ENCODE measurements around the gene OSMR. TPM values are rescaled to one million over a fixed set of nuclear protein-coding genes. Genes with fewer than 3 reads are reported as not detected.
A peak's percentile ranks its signal among the peaks of the same experiment; 100 is the strongest.

Gene OSMR
- total and polyA plus RNA-seq, 2 of the 13 experiments (the other 11 are each of a cell fraction or from before 2014, with no cell fraction given): 21.3 to 86.5 TPM

GRCh38 chr5:38871058-38871605 lies 25.3 kb downstream of the OSMR start:
- 100% methylated on average over 2 of the region's 2 CpGs for WGBS (ENCODE audit: low lambda C conversion rate)
- H3K4me1 ChIP-seq (ENCODE audit: insufficient read depth, low read length): no peaks in the 10 kb centered on the region
- intact Hi-C loops (cut with micrococcal nuclease; ENCODE audit: unreplicated experiment) (no loop called here), in situ Hi-C loops (cut with HindIII; ENCODE audit: extremely low pct_ligation_motif_present, low pct_unique_long_range_greater_than_20kb) (no loop called here)
- H3K4me2 ChIP-seq (ENCODE audit: low read depth, low read length): no peak overlapping the region
- no peak overlapping the region for H3K27ac ChIP-seq (ENCODE audit: extremely low read length, insufficient read depth, low read length)
- DNase-seq (ENCODE audit: low spot score): no peak
- H3K36me3 ChIP-seq (replicated peaks in 1 of 2; ENCODE audit: control insufficient read depth in 1 of 2, insufficient read depth in 2 of 2, low read length in 2 of 2): peaks cover 7 to 57% of the 10 kb centered on the region in 2 experiments
- peaks cover 23% of the 10 kb centered on the region for H4K20me1 ChIP-seq (ENCODE audit: insufficient read depth, low read length)
- peaks cover 21% of the 10 kb centered on the region for H3K79me2 ChIP-seq (ENCODE audit: insufficient read depth, low read length)
- H3K27me3 ChIP-seq (ENCODE audit: control insufficient read depth in 1 of 2, insufficient read depth in 2 of 2, low read length in 2 of 2): no peaks in the 10 kb centered on the region
- H3K4me3 ChIP-seq (replicated peaks in 1 of 3; ENCODE audit: insufficient read depth in 1 of 3, low read depth in 2 of 3, low read length in 3 of 3): no peak overlapping the region
- no peak for FAIRE-seq
- no peak overlapping the region for H2AFZ ChIP-seq (ENCODE audit: low read length)
- CTCF ChIA-PET (ENCODE audit: low intra/inter-chr PET ratio, low total read pairs): no interaction called here
- BruUV-seq (replicated peaks): TSS peak; percentile 19
- ATAC-seq: no peak
- H3K9ac ChIP-seq (ENCODE audit: insufficient read depth, low read depth, low read length): no peak overlapping the region
- POLR2A ChIA-PET: no interaction called here
- TF ChIP-seq ZNF607 (CRISPR knock-in tag; IDR thresholded peaks at IDR 0.05; ENCODE audit: borderline replicate concordance) (no peak), ZFP41 (CRISPR knock-in tag; IDR thresholded peaks at IDR 0.05; ENCODE audit: borderline replicate concordance) (no peak)
- H3K9me3 ChIP-seq (ENCODE audit: low read length): no peaks in the 10 kb centered on the region

- POLR2A ChIA-PET: no interaction called here
- Histone ChIP-seq H3K36me3 (replicated peaks in 1 of 2; ENCODE audit: control insufficient read depth in 1 of 2, insufficient read depth in 2 of 2, low read length in 2 of 2) (peaks cover 9 to 66% of the 10 kb centered on the region in 2 experiments), H4K20me1 (ENCODE audit: insufficient read depth, low read length) (peaks cover 17% of the 10 kb centered on the region; the same call in 1 of the 2 replicates), H2AFZ (ENCODE audit: low read length) (no peak overlapping the region), H3K27ac (ENCODE audit: extremely low read length, insufficient read depth, low read length) (no peak overlapping the region), H3K4me2 (ENCODE audit: low read depth, low read length) (no peak overlapping the region), H3K27me3 (ENCODE audit: control insufficient read depth in 1 of 2, insufficient read depth in 2 of 2, low read length in 2 of 2) (no peaks in the 10 kb centered on the region), H3K9me3 (ENCODE audit: low read length) (no peaks in the 10 kb centered on the region), H3K4me1 (ENCODE audit: insufficient read depth, low read length) (no peaks in the 10 kb centered on the region), H3K4me3 (replicated peaks in 1 of 3; ENCODE audit: insufficient read depth in 1 of 3, low read depth in 2 of 3, low read length in 3 of 3) (no peak overlapping the region), H3K9ac (ENCODE audit: insufficient read depth, low read depth, low read length) (no peak overlapping the region), H3K79me2 (ENCODE audit: insufficient read depth, low read length) (peaks cover 13% of the 10 kb centered on the region)
- ATAC-seq (no peak), DNase-seq (ENCODE audit: low spot score) (peak; percentile 23), FAIRE-seq (no peak)
- WGBS (ENCODE audit: low lambda C conversion rate): 92% methylated on average over 5 of the region's 5 CpGs
- in situ Hi-C loops (cut with HindIII; ENCODE audit: extremely low pct_ligation_motif_present, low pct_unique_long_range_greater_than_20kb): no loop called here
- CTCF ChIA-PET (ENCODE audit: low intra/inter-chr PET ratio, low total read pairs): no interaction called here
- intact Hi-C loops (cut with micrococcal nuclease; ENCODE audit: unreplicated experiment): no loop called here
- BruUV-seq (replicated peaks): no TSS peak
- TF ChIP-seq ZNF3 (CRISPR knock-in tag; IDR thresholded peaks at IDR 0.05) (0 out of 2 replicates have a peak, but pooled peaks have one; percentile 23), ZNF362 (CRISPR knock-in tag; IDR thresholded peaks at IDR 0.05; ENCODE audit: borderline replicate concordance) (no peak), KLF9 (CRISPR knock-in tag; IDR thresholded peaks at IDR 0.05; ENCODE audit: low read depth) (no peak), ZNF224 (CRISPR knock-in tag; IDR thresholded peaks at IDR 0.05) (no peak), FOSL2 (CRISPR knock-in tag; IDR thresholded peaks at IDR 0.05) (0 out of 2 replicates have a peak, but pooled peaks have one; percentile 7), CEBPG (CRISPR knock-in tag; IDR thresholded peaks at IDR 0.05) (0 out of 2 replicates have a peak, but pooled peaks have one; percentile 9), BHLHE40 (IDR thresholded peaks at IDR 0.05; ENCODE audit: low read length) (no peak), JDP2 (CRISPR knock-in tag; IDR thresholded peaks at IDR 0.05; ENCODE audit: borderline replicate concordance) (no peak), TFAP4 (IDR thresholded peaks at IDR 0.05; ENCODE audit: borderline replicate concordance, low read depth) (no peak), HOXA5 (CRISPR knock-in tag; IDR thresholded peaks at IDR 0.05) (no peak), NBN (conservative IDR thresholded peaks at IDR 0.05) (no peak), TCF7L2 (IDR thresholded peaks at IDR 0.05; ENCODE audit: low read depth, low read length) (no peak), BRF2 (CRISPR knock-in tag; IDR thresholded peaks at IDR 0.05) (no peak), ZNF136 (CRISPR knock-in tag; IDR thresholded peaks at IDR 0.05; ENCODE audit: low read depth) (no peak)
These were observed 26.2 kb downstream of the OSMR start for GRCh38 chr5:38871790-38872551.
